GM12878 (cell line): ENCODE results near the gene PRCD. TPM values are rescaled to one million over a fixed set of nuclear protein-coding genes. Genes with fewer than 3 reads are reported as not detected.

ENCODE experiments used
- ATAC-seq: fragments of 200-7000 bp; cut with Tn5 transposase; 3 replicates; pipeline ENCODE4 v1.9.1; 2020; ENCODE audit warnings: mild to moderate bottlenecking, moderate library complexity
- BruUV-seq: library from RNA; stranded (reverse); fragments of 400-500 nt; replicated peaks from 2 replicates; lab custom pipeline; 2021; lab: Mats Ljungman, UMichigan
- CTCF ChIA-PET: fragments of 300-600 bp; sonication (Branson Sonifier 250); formaldehyde crosslinking; extraction: SDS; loops from one replicate; lab custom pipeline; 2021; ENCODE audit warnings: inconsistent platforms; lab: Yijun Ruan, JAX
- POLR2A ChIA-PET: fragments of 350-600 bp; formaldehyde crosslinking; extraction: SDS; loops from one replicate; lab custom pipeline; 2021; ENCODE audit warnings: inconsistent platforms; lab: Charles Lee
- RAD21 ChIA-PET: fragments of 300-600 bp; sonication (Branson Sonifier 250); formaldehyde crosslinking; loops from one replicate; lab custom pipeline; 2023; ENCODE audit warnings: antibody characterized with exemption; ENCODE audit not compliant: unreplicated experiment; lab: Charles Lee
- SMC1A ChIA-PET: fragments of 300-600 bp; sonication (Branson Sonifier 250); formaldehyde crosslinking; loops from one replicate; lab custom pipeline; 2023; ENCODE audit not compliant: unreplicated experiment, uncharacterized antibody; lab: Charles Lee
- DNase-seq: peaks from one replicate; pipeline ENCODE4 v3.0.0-alpha.2; 2011; ENCODE audit warnings: low read depth, low spot score
- FAIRE-seq: peaks from 3 replicates; lab custom pipeline; 2011; peaks lifted over from hg19 to GRCh38; lab: Jason Lieb, UNC
- H2AFZ ChIP-seq: 2 replicates; pipeline ENCODE4 v1.6.0; 2011; ENCODE audit warnings: low read depth, low read length, control low read depth; ENCODE audit not compliant: control insufficient read depth
- H3K27ac ChIP-seq: 2 replicates; pipeline ENCODE4 v1.5.1; 2011; ENCODE audit warnings: control low read depth; ENCODE audit not compliant: control insufficient read depth, insufficient read depth
- H3K27me3 ChIP-seq, 2 experiments: replicated peaks in 1 of 2; 2 replicates each; pipeline versions ENCODE4 v1.6.0 to v1.6.1; 2011; ENCODE audit warnings: low read length in 1 of 2; ENCODE audit not compliant: control insufficient read depth in 2 of 2, insufficient read depth in 2 of 2
- H3K36me3 ChIP-seq, 2 experiments: 2 replicates each; pipeline ENCODE4 v1.5.1; 2011; ENCODE audit warnings: low read length in 1 of 2; ENCODE audit not compliant: control insufficient read depth in 2 of 2, insufficient read depth in 2 of 2
- H3K4me1 ChIP-seq: 2 replicates; pipeline ENCODE4 v1.6.1; 2011; ENCODE audit warnings: mild to moderate bottlenecking, low read length, moderate library complexity, mixed read lengths; ENCODE audit not compliant: control insufficient read depth, insufficient read depth
- H3K4me2 ChIP-seq: 2 replicates; pipeline ENCODE4 v1.6.0; 2011; ENCODE audit warnings: control low read depth; ENCODE audit not compliant: control insufficient read depth, insufficient read depth
- H3K4me3 ChIP-seq: fragments of 200-600 bp; sonication (generic); 2 replicates; pipeline ENCODE4 v1.5.1; 2016
- H3K79me2 ChIP-seq: 2 replicates; pipeline ENCODE4 v1.6.0; 2011; ENCODE audit warnings: low read length; ENCODE audit not compliant: control insufficient read depth, insufficient read depth
- H3K9ac ChIP-seq: 2 replicates; pipeline ENCODE4 v1.8.0; 2011; ENCODE audit warnings: low read length, control low read depth, mixed read lengths; ENCODE audit not compliant: control insufficient read depth, insufficient read depth
- H3K9me3 ChIP-seq: replicated peaks from 3 replicates; pipeline ENCODE4 v1.5.1; 2011; ENCODE audit warnings: mild to moderate bottlenecking, low read length; ENCODE audit not compliant: control insufficient read depth, insufficient read depth
- H4K20me1 ChIP-seq: 2 replicates; pipeline ENCODE4 v1.6.0; 2011; ENCODE audit not compliant: control insufficient read depth, insufficient read depth
- ATF2 ChIP-seq: IDR thresholded peaks from 2 replicates; pipeline ENCODE4 v1.6.1; 2012; ENCODE audit warnings: low read length, inconsistent platforms
- ATF7 ChIP-seq: fragments of 450-650 bp; IDR thresholded peaks from 2 replicates; pipeline ENCODE4 v1.6.1; 2016; ENCODE audit warnings: low read depth, mild to moderate bottlenecking
- BMI1 ChIP-seq: fragments of 450-650 bp; IDR thresholded peaks from 2 replicates; pipeline ENCODE4 v1.6.1; 2016; ENCODE audit warnings: mild to moderate bottlenecking, moderate library complexity, borderline replicate concordance
- EP300 ChIP-seq, 2 experiments: fragments of 150-350 bp in 1 of 2; IDR thresholded peaks; 2 replicates each; pipeline ENCODE4 v1.6.1; 2011 to 2012; ENCODE audit warnings: low read depth in 2 of 2, low read length in 2 of 2, borderline replicate concordance in 1 of 2, improper control_type of control experiment in 1 of 2, inconsistent platforms in 1 of 2; ENCODE audit not compliant: control insufficient read depth in 1 of 2
- FOS ChIP-seq: IDR thresholded peaks from 3 replicates; pipeline ENCODE4 v1.6.1; 2011; ENCODE audit warnings: borderline replicate concordance; ENCODE audit not compliant: insufficient read length; ENCODE audit errors: extremely low read depth
- HDAC6 ChIP-seq: fragments of 200-600 bp; sonication (generic); IDR thresholded peaks from one replicate; pipeline ENCODE4 v1.8.0; 2017; ENCODE audit warnings: antibody characterized with exemption; ENCODE audit not compliant: unreplicated experiment
- IRF3 ChIP-seq: fragments of 450-650 bp; IDR thresholded peaks from 2 replicates; pipeline ENCODE4 v1.6.1; 2014; ENCODE audit warnings: mild to moderate bottlenecking
- KDM1A ChIP-seq: fragments of 200-600 bp; sonication (generic); IDR thresholded peaks from 2 replicates; pipeline ENCODE4 v1.6.1; 2016; ENCODE audit warnings: borderline replicate concordance
- MEF2A ChIP-seq: IDR thresholded peaks from 2 replicates; pipeline ENCODE4 v1.6.1; 2011; ENCODE audit warnings: low read depth, mild to moderate bottlenecking, low read length, moderate library complexity; ENCODE audit not compliant: insufficient read depth
- MLLT1 ChIP-seq: fragments of 450-650 bp; IDR thresholded peaks from 2 replicates; pipeline ENCODE4 v1.6.1; 2016; ENCODE audit warnings: mild to moderate bottlenecking
- NFXL1 ChIP-seq: fragments of 450-650 bp; IDR thresholded peaks from 2 replicates; pipeline ENCODE4 v1.6.1; 2017; ENCODE audit warnings: antibody characterized with exemption, mild to moderate bottlenecking, borderline replicate concordance
- NFYA ChIP-seq: IDR thresholded peaks from 2 replicates; pipeline ENCODE4 v1.6.1; 2011; ENCODE audit warnings: low read depth, mild to moderate bottlenecking, low read length, improper control_type of control experiment, borderline replicate concordance
- NFYB ChIP-seq: IDR thresholded peaks from 2 replicates; pipeline ENCODE4 v1.6.1; 2011; ENCODE audit warnings: low read depth, mild to moderate bottlenecking, low read length, improper control_type of control experiment, moderate library complexity; ENCODE audit not compliant: insufficient read depth
- POU2F2 ChIP-seq: IDR thresholded peaks from 3 replicates; pipeline ENCODE4 v1.6.1; 2011; ENCODE audit warnings: low read depth, mild to moderate bottlenecking, low read length, borderline replicate concordance
- RAD51 ChIP-seq: fragments of 450-650 bp; IDR thresholded peaks from 2 replicates; pipeline ENCODE4 v1.6.1; 2016; ENCODE audit warnings: moderate library complexity, mild to moderate bottlenecking, inconsistent platforms
- SREBF1 ChIP-seq: IDR thresholded peaks from 2 replicates; pipeline ENCODE4 v1.6.1; 2012; ENCODE audit warnings: mild to moderate bottlenecking, low read length
- SUPT20H ChIP-seq: IDR thresholded peaks from 2 replicates; pipeline ENCODE4 v1.6.1; 2011; ENCODE audit warnings: low read depth, mild to moderate bottlenecking, low read length, moderate library complexity, borderline replicate concordance; ENCODE audit not compliant: control insufficient read depth
- WRNIP1 ChIP-seq: IDR thresholded peaks from 2 replicates; pipeline ENCODE4 v1.6.1; 2011; ENCODE audit warnings: low read depth, low read length, improper control_type of control experiment, borderline replicate concordance
- ZZZ3 ChIP-seq: IDR thresholded peaks from 2 replicates; pipeline ENCODE4 v1.6.1; 2011; ENCODE audit warnings: low read depth; ENCODE audit not compliant: control insufficient read depth, insufficient read length
- whole genome bisulfite sequencing: methylation state at CpG from one replicate; pipeline ENCODE4 v1.1.6; 2016; ENCODE audit warnings: low lambda C conversion rate; ENCODE audit not compliant: insufficient replicate concordance, insufficient coverage; ENCODE audit errors: missing lambda C conversion rate; 5-methylcytosine and 5-hydroxymethylcytosine counted together
- in situ Hi-C: fragments of 300-500 bp; cut with MboI; formaldehyde crosslinking; loops from 9 replicates; pipeline ENCODE4 v1.14.3; 2018; ENCODE audit warnings: mixed read lengths
- intact Hi-C: fragments of 100-400 bp; cut with micrococcal nuclease; formaldehyde crosslinking; loops from one replicate; pipeline ENCODE4 v1.14.2; 2022; ENCODE audit not compliant: unreplicated experiment
- polyA plus RNA-seq, 11 experiments: library from polyadenylated mRNA; depleted of rRNA in 4 of 11; unstranded in 6 of 11; stranded (reverse) in 5 of 11; fragments of >200 nt; fragmentation: Nextera tagmentation in 4 of 11; fragmentation: Illumina TruSeq in 1 of 11; extraction: Ambion mirVana in 4 of 11; extraction: Trizol in 1 of 11; gene quantifications; 1 replicate in 1 of 11; 2 replicates in 10 of 11; pipeline versions ENCODE4 v1.2.1 to v1.2.3, GENCODE V29; 2011 to 2016; ENCODE audit warnings: inconsistent platforms in 2 of 11, missing spikeins in 2 of 11, low read depth in 1 of 11
- total RNA-seq, 4 experiments: library from RNA; depleted of rRNA in 3 of 4; stranded (reverse); fragments of >200 nt in 3 of 4; fragmentation: Illumina TruSeq in 1 of 4; extraction: Trizol in 1 of 4; gene quantifications; 2 replicates each; pipeline versions ENCODE4 v1.2.1 to v1.2.3, GENCODE V29; 2013 to 2021

The PRCD gene
- total and polyA plus RNA-seq, 10 of the 15 experiments (the other 5 are each of a cell fraction or from before 2014, with no cell fraction given) = 0.18 to 0.95 (median 0.34) TPM; not detected in 4

- peaks cover 5 to 9% of the 10 kb centered on the region in 2 experiments for H3K27me3 ChIP-seq
- no TSS peak for BruUV-seq
- CTCF ChIA-PET = interaction anchor here (0.8 to 1.6 kb wide), 2 partner anchors 12 to 18 kb away, joined by 3 to 6 read pairs; no protein-coding TSS in a partner anchor
- H3K4me1 ChIP-seq = no peaks in the 10 kb centered on the region
- H4K20me1 ChIP-seq = no peaks in the 10 kb centered on the region
- H3K9me3 ChIP-seq = no peaks in the 10 kb centered on the region
- RAD21 ChIA-PET = interaction anchor here (0.8 to 1.4 kb wide), 2 partner anchors 11 to 13 kb away, joined by 3 to 4 read pairs; no protein-coding TSS in a partner anchor
- H3K9ac ChIP-seq = no peak overlapping the region
- H3K79me2 ChIP-seq = no peaks in the 10 kb centered on the region
- DNase-seq (no peak), FAIRE-seq (no peak), ATAC-seq (peak; percentile 92)
- no peak overlapping the region for H3K27ac ChIP-seq
- intact Hi-C loops = no loop called here
- no peak overlapping the region for H3K4me3 ChIP-seq
- no peak overlapping the region for H2AFZ ChIP-seq
- no peaks in the 10 kb centered on the region for H3K36me3 ChIP-seq
- POLR2A ChIA-PET = no interaction called here
- SMC1A ChIA-PET = interaction anchor here (0.9 kb wide), 2 partner anchors 10 to 13 kb away, joined by 3 read pairs; no protein-coding TSS in a partner anchor
- no peak overlapping the region for H3K4me2 ChIP-seq
- WGBS = 32% methylated on average over 27 of the region's 27 CpGs
- in situ Hi-C loops = no loop called here
- TF ChIP-seq ATF7 (peak; percentile 65), BMI1 (no peak), ATF2 (peak; percentile 65; the same call in 1 of the 2 replicates), IRF3 (no peak), HDAC6 (no peak), NFYB (0 out of 2 replicates have a peak, but pooled peaks have one; percentile 54), WRNIP1 (no peak), EP300 (IDR thresholded peaks at IDR 0.05; ENCODE audit: borderline replicate concordance in 1 of 2, control insufficient read depth in 1 of 2, low read depth in 2 of 2, low read length in 2 of 2) (no peak), MLLT1 (no peak), POU2F2 (no peak), SREBF1 (no peak), MEF2A (no peak), NFYA (no peak), KDM1A (no peak), RAD51 (no peak), SUPT20H (no peak), ZZZ3 (no peak), FOS (no peak), NFXL1 (no peak)
These were observed 797 bp downstream of the PRCD start for GRCh38 chr17:76540381-76541300.
